HepG2 (cell line): ENCODE results near the gene NEURL4. TPM values are rescaled to one million over a fixed set of nuclear protein-coding genes. Genes with fewer than 3 reads are reported as not detected.

Source experiments
- ATF1 ChIP-seq: IDR thresholded peaks from 2 replicates; pipeline ENCODE4 v1.6.1; 2016; ENCODE audit warnings: mild to moderate bottlenecking, control low read depth
- CBX2 ChIP-seq, 2 experiments: fragments of 200-600 bp in 1 of 2; sonication (generic); formaldehyde crosslinking in 1 of 2; IDR thresholded peaks; 2 replicates each; pipeline versions ENCODE4 v1.7.0 to v1.8.1; 2018 to 2022; ENCODE audit warnings: low read depth in 2 of 2, low read length in 1 of 2, mild to moderate bottlenecking in 1 of 2, missing genetic modification reagents in 1 of 2
- FOXA1 ChIP-seq, 2 experiments: fragments of 450-650 bp in 1 of 2; sonication (generic) in 1 of 2; formaldehyde crosslinking in 1 of 2; IDR thresholded peaks; 2 replicates each; pipeline versions ENCODE4 v1.4.0 to v1.6.1; 2016 to 2020; ENCODE audit warnings: missing genetic modification reagents in 1 of 2
- HMG20A ChIP-seq: IDR thresholded peaks from 2 replicates; pipeline ENCODE4 v1.6.1; 2016; ENCODE audit warnings: borderline replicate concordance
- HMG20B ChIP-seq: conservative IDR thresholded peaks from 2 replicates; pipeline ENCODE4 v1.6.1; 2016; ENCODE audit warnings: missing genetic modification reagents, missing compliant biosample characterization
- ISX ChIP-seq: sonication (generic); formaldehyde crosslinking; conservative IDR thresholded peaks from 2 replicates; pipeline ENCODE4 v1.5.0; 2020; ENCODE audit warnings: missing genetic modification reagents
- MED1 ChIP-seq: sonication (generic); formaldehyde crosslinking; IDR thresholded peaks from 2 replicates; pipeline ENCODE4 v1.4.0; 2020; ENCODE audit warnings: missing genetic modification reagents
- NR2C2 ChIP-seq: sonication (generic); formaldehyde crosslinking; IDR thresholded peaks from 2 replicates; pipeline ENCODE4 v1.4.0; 2020; ENCODE audit warnings: missing genetic modification reagents, mild to moderate bottlenecking, moderate library complexity, borderline replicate concordance
- SETDB1 ChIP-seq: sonication (generic); formaldehyde crosslinking; IDR thresholded peaks from 2 replicates; pipeline ENCODE4 v1.5.1; 2020; ENCODE audit warnings: missing genetic modification reagents, mild to moderate bottlenecking, borderline replicate concordance
- YEATS2 ChIP-seq: sonication (generic); formaldehyde crosslinking; IDR thresholded peaks from 2 replicates; pipeline ENCODE4 v1.4.0; 2020; ENCODE audit warnings: missing genetic modification reagents, borderline replicate concordance
- ZFAT ChIP-seq: sonication (generic); formaldehyde crosslinking; conservative IDR thresholded peaks from 2 replicates; pipeline ENCODE4 v1.8.1; 2023; ENCODE audit warnings: missing genetic modification reagents, inconsistent platforms
- ZNF235 ChIP-seq: sonication (generic); formaldehyde crosslinking; IDR thresholded peaks from 2 replicates; pipeline ENCODE4 v1.8.1; 2023; ENCODE audit warnings: mild to moderate bottlenecking, missing genetic modification reagents, borderline replicate concordance
- ZNF713 ChIP-seq: sonication (generic); formaldehyde crosslinking; IDR thresholded peaks from 2 replicates; pipeline ENCODE4 v1.4.0; 2020; ENCODE audit warnings: mild to moderate bottlenecking, missing genetic modification reagents
- ZNF761 ChIP-seq: sonication (generic); formaldehyde crosslinking; conservative IDR thresholded peaks from 2 replicates; pipeline ENCODE4 v1.4.0; 2020; ENCODE audit warnings: mild to moderate bottlenecking, missing genetic modification reagents
- ZNF777 ChIP-seq: sonication (generic); formaldehyde crosslinking; IDR thresholded peaks from 2 replicates; pipeline ENCODE4 v1.4.0; 2020; ENCODE audit warnings: missing genetic modification reagents
- polyA plus RNA-seq, 8 experiments: library from polyadenylated mRNA; depleted of rRNA in 3 of 8; stranded (reverse) in 7 of 8; unstranded in 1 of 8; fragments of >200 nt; fragmentation: Illumina TruSeq in 4 of 8; extraction: Trizol in 4 of 8; gene quantifications; 2 replicates each; pipeline versions ENCODE4 v1.2.1 to v1.2.3, GENCODE V29; 2011 to 2016; ENCODE audit warnings: low read depth in 4 of 8, missing spikeins in 1 of 8, mixed read lengths in 1 of 8; ENCODE audit not compliant: insufficient read depth in 1 of 8
- total RNA-seq, 5 experiments: library from RNA; depleted of rRNA; stranded (reverse); fragments of >200 nt; fragmentation: Illumina TruSeq; extraction: Trizol; gene quantifications; 2 replicates each; pipeline ENCODE4 v1.2.3, GENCODE V29; 2016; ENCODE audit warnings: low read depth in 1 of 5
- TF ChIP-seq, protein P1 (sequence below): sonication (generic); formaldehyde crosslinking; conservative IDR thresholded peaks from 2 replicates; pipeline ENCODE4 v1.5.0; 2020; ENCODE audit warnings: missing genetic modification reagents
- TF ChIP-seq, protein P2 (sequence below): IDR thresholded peaks from 2 replicates; pipeline ENCODE4 v1.6.1; 2016; ENCODE audit warnings: low read depth, missing genetic modification reagents, missing compliant biosample characterization
- TF ChIP-seq, protein P3 (sequence below), 2 experiments: sonication (generic) in 1 of 2; formaldehyde crosslinking in 1 of 2; IDR thresholded peaks; 2 replicates each; pipeline versions ENCODE4 v1.5.1 to v1.6.1; 2011 to 2020; ENCODE audit warnings: borderline replicate concordance in 1 of 2, low read depth in 1 of 2, low read length in 1 of 2, mild to moderate bottlenecking in 1 of 2, missing genetic modification reagents in 1 of 2, moderate library complexity in 1 of 2

Gene NEURL4
- total and polyA plus RNA-seq, 2 of the 13 experiments (the other 11 are each of a cell fraction or from before 2014, with no cell fraction given) = 14.8 to 15.7 TPM

DNA sequence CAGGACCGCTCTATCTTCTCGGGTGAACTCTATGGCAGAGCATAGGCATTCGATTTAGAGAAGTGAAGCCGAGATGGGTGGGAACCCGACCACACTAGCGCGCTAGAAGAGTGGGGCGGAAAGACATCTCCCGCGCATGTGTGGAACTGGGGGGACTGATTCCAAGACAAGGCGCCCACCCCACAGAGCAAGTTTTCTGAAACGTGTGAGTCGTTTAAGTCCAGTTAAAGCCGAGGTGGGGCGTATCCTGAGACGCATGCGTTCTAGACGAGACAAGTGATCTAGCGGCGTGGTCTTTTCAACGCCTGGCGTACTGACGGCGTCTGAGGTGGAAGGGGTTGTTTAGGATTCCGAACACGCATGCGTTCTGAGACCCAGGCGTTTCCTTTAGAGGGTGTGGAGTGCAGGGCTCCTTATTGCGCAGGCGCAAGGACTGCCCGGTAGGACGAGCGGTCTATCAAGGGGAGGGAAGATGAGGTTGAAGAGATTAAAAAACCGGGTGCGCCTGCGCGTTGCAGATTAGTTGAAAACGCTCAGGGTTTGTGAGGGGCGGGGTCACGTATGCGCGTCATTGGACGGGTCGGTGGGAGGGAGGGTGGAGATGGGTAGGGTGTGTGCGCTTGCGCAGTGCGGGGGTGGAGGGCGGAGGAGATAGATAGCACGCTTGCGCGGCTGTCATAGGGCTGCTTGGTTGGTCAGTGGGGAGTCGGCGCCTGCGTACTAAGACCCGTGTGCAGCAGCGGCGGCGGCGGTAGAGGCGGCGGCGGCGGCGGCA is 22.0 kb downstream of the NEURL4 start, which contains the start of gene EIF5A (continued):
- TF ChIP-seq NR2C2 (CRISPR knock-in tag) (peak; percentile 77), SETDB1 (CRISPR knock-in tag) (no peak), HMG20A (CRISPR knock-in tag) (no peak), CBX2 (IDR thresholded peaks at IDR 0.05; ENCODE audit: low read depth, low read length) (no peak), CBX2 (CRISPR knock-in tag; IDR thresholded peaks at IDR 0.05; ENCODE audit: low read depth) (no peak), ATF1 (peak; percentile 49; the same call in 1 of the 2 replicates), ZNF777 (no peak), ISX (CRISPR knock-in tag) (no peak), ZFAT (CRISPR knock-in tag) (no peak), ZNF235 (CRISPR knock-in tag) (0 out of 2 replicates have a peak, but pooled peaks have one; percentile 39), YEATS2 (CRISPR knock-in tag) (peak; percentile 48; the same call in 1 of the 2 replicates), ZNF761 (CRISPR knock-in tag) (peak; percentile 59; the same call in 1 of the 2 replicates), FOXA1 (IDR thresholded peaks at IDR 0.05) (no peak), FOXA1 (CRISPR knock-in tag; IDR thresholded peaks at IDR 0.05) (0 out of 2 replicates have a peak, but pooled peaks have one; percentile 7), MED1 (CRISPR knock-in tag) (no peak; the same call in 1 of the 2 replicates), ZNF713 (CRISPR knock-in tag) (no peak), HMG20B (CRISPR knock-in tag) (no peak)
- TF ChIP-seq, protein P1, sequence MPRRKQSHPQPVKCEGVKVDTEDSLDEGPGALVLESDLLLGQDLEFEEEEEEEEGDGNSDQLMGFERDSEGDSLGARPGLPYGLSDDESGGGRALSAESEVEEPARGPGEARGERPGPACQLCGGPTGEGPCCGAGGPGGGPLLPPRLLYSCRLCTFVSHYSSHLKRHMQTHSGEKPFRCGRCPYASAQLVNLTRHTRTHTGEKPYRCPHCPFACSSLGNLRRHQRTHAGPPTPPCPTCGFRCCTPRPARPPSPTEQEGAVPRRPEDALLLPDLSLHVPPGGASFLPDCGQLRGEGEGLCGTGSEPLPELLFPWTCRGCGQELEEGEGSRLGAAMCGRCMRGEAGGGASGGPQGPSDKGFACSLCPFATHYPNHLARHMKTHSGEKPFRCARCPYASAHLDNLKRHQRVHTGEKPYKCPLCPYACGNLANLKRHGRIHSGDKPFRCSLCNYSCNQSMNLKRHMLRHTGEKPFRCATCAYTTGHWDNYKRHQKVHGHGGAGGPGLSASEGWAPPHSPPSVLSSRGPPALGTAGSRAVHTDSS (CRISPR knock-in tag) = no peak
- TF ChIP-seq, protein P2, sequence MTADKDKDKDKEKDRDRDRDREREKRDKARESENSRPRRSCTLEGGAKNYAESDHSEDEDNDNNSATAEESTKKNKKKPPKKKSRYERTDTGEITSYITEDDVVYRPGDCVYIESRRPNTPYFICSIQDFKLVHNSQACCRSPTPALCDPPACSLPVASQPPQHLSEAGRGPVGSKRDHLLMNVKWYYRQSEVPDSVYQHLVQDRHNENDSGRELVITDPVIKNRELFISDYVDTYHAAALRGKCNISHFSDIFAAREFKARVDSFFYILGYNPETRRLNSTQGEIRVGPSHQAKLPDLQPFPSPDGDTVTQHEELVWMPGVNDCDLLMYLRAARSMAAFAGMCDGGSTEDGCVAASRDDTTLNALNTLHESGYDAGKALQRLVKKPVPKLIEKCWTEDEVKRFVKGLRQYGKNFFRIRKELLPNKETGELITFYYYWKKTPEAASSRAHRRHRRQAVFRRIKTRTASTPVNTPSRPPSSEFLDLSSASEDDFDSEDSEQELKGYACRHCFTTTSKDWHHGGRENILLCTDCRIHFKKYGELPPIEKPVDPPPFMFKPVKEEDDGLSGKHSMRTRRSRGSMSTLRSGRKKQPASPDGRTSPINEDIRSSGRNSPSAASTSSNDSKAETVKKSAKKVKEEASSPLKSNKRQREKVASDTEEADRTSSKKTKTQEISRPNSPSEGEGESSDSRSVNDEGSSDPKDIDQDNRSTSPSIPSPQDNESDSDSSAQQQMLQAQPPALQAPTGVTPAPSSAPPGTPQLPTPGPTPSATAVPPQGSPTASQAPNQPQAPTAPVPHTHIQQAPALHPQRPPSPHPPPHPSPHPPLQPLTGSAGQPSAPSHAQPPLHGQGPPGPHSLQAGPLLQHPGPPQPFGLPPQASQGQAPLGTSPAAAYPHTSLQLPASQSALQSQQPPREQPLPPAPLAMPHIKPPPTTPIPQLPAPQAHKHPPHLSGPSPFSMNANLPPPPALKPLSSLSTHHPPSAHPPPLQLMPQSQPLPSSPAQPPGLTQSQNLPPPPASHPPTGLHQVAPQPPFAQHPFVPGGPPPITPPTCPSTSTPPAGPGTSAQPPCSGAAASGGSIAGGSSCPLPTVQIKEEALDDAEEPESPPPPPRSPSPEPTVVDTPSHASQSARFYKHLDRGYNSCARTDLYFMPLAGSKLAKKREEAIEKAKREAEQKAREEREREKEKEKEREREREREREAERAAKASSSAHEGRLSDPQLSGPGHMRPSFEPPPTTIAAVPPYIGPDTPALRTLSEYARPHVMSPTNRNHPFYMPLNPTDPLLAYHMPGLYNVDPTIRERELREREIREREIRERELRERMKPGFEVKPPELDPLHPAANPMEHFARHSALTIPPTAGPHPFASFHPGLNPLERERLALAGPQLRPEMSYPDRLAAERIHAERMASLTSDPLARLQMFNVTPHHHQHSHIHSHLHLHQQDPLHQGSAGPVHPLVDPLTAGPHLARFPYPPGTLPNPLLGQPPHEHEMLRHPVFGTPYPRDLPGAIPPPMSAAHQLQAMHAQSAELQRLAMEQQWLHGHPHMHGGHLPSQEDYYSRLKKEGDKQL = no peak
- TF ChIP-seq, protein P3, sequence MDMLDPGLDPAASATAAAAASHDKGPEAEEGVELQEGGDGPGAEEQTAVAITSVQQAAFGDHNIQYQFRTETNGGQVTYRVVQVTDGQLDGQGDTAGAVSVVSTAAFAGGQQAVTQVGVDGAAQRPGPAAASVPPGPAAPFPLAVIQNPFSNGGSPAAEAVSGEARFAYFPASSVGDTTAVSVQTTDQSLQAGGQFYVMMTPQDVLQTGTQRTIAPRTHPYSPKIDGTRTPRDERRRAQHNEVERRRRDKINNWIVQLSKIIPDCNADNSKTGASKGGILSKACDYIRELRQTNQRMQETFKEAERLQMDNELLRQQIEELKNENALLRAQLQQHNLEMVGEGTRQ (IDR thresholded peaks at IDR 0.05; ENCODE audit: low read depth, low read length) = no peak
- TF ChIP-seq, protein P3 (CRISPR knock-in tag; IDR thresholded peaks at IDR 0.05; ENCODE audit: borderline replicate concordance) = no peak
